Suppressor macrophage treated with lipopolysaccharide for 4 hours (primary cell): ENCODE data around the gene SLC39A2.
"Not testable (repeated sequence)": the region's sequence is repeated elsewhere in the genome, so short reads cannot be mapped to it uniquely, and the experiment has no call there.

ENCODE experiments used
- DNase-seq: peaks from one replicate; pipeline ENCODE4 v3.0.0-alpha.2; 2020

Gene SLC39A2

GRCh38 chr14:21026274-21026987, 27.3 kb downstream of the SLC39A2 start:
- DNase-seq: no peak

DNA sequence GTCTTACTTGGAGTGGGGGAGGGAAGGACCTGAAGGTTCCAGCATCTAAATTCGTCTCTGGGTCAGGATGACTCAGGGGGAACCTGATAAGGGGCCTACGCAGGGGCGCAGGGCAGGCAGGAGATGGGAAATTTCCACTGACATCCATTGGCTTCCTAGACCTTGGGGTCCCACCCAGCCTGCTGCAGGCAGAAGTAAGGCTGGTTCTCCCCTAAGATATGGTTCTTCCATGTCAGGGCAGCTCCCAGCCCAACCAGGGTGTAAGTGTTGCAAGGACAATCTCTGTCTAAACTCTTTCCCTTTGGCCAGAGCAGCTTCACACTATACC, 27.9 kb downstream of the SLC39A2 start:
- no peak for DNase-seq

DNA sequence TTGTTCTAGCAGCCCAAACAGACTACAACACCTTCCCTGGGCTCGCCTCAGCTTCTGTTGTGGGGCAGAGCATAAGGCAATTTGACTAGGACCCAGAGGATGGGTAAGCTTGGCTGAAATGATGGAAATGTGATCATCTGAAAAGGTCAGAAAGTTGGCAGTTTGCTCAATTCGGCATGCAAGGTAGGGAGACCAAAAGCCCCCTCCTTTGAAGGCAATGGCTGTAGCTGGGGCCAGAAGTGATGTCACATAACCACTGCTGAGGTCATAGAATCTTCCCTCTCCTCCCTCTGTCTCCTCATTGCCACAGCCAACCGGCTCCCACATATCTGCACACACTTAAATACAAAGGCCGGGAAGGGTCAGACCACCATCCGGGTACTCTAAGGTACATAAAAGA, 30.8 kb downstream of the SLC39A2 start, which contains the start of gene TPPP2:
TPPP2 (plus strand) TSS at position 301 of the 400 bp plus-strand sequence. CDS start 365 bp downstream, outside the sequence.
- DNase-seq: no peak

DNA sequence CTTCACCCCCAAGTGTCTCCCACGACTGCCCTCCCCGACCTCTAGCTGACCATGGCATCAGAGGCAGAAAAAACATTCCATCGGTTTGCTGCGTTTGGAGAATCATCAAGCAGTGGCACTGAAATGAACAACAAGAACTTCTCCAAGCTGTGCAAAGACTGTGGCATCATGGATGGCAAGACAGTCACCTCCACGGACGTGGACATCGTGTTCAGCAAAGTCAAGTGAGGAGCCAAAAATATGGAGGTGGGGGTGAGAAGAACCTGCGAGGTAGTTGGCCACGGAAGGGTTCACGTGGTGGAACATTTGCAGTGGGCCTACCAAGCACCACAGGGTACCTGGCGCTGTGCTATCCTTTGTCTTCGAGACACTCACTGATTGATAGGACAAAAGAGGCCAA, 31.4 kb downstream of the SLC39A2 start:
- no peak for DNase-seq

GRCh38 chr14:21032326-21033132, 33.4 kb downstream of the SLC39A2 start:
- no peak for DNase-seq

DNA sequence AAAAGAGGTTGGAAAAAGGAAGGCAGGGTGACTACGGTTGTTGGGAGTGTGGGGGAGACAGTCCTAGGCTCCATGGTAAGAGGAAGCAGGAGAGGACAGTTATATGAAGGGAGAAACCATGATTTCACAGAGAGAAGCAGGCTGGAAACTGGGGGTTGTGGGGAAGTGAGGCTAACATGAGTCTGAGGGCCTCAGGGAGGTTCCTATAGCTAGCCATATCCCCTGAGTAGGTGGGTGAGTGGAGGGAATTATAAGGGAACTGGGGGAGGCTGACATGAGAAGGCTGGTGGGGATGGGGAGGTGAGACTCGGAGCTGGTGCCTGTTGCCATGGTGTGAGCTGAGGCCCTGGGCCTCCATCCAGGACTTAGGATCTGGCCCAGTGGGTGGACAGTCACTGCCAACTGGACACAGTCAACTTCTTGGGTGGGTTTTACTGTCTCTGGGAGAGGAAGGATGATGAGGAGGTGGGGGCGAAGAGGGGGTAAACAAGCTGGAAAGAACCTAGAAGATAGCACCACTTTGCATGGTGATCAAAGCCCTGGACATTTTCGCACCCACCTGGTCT, 34.1 kb downstream of the SLC39A2 start:
- DNase-seq: no peak

DNA sequence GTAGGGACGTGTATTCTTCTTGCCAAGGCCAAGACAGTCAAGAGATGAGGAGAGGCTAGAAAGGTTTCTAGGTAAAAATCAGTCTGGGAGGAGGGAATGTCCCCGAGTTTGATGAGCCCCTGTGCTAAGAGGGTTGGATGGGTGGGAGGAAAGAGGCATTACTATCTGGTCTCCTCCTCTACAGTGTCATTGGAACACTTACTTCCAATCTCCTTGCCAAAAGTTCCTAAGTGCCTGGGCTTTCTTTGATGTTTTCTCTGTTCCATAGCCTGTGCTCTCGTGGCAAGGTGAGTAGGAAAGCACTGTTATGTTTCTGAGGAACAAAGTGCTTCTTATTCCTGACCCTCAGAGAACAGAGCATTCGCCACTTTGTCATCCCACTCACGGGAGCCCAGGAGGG, 35.6 kb downstream of the SLC39A2 start, which contains the start of gene RNASE13:
RNASE13 (minus strand) TSS at position 101 of the 400 bp plus-strand sequence. CDS start 519 bp downstream, outside the sequence.
- DNase-seq: no peak

DNA sequence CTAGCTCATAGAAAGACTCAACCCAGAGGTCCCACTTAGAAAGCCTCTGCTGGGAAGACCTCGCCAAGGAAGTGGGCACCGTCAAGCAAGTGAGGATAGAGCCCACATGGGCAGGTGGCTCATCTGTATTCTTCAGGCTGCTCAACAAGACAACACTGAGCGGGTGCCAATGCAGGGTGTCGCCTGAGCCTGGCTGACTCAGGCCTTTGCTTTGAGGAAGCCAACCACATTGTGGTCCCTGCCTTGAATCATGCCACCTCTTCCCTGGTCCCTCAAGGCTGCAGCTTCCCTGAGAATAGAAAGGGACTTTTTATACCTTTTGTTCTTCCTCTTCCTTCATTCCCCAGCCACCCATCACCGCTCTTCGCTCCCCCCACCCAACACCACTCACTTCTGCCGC, 37.7 kb downstream of the SLC39A2 start:
- peak; percentile 55 for DNase-seq

GRCh38 chr14:21037156-21037555, 38.1 kb downstream of the SLC39A2 start:
- DNase-seq: peak; percentile 46

GRCh38 chr14:21038441-21039422, 39.6 kb downstream of the SLC39A2 start:
- DNase-seq: no peak

DNA sequence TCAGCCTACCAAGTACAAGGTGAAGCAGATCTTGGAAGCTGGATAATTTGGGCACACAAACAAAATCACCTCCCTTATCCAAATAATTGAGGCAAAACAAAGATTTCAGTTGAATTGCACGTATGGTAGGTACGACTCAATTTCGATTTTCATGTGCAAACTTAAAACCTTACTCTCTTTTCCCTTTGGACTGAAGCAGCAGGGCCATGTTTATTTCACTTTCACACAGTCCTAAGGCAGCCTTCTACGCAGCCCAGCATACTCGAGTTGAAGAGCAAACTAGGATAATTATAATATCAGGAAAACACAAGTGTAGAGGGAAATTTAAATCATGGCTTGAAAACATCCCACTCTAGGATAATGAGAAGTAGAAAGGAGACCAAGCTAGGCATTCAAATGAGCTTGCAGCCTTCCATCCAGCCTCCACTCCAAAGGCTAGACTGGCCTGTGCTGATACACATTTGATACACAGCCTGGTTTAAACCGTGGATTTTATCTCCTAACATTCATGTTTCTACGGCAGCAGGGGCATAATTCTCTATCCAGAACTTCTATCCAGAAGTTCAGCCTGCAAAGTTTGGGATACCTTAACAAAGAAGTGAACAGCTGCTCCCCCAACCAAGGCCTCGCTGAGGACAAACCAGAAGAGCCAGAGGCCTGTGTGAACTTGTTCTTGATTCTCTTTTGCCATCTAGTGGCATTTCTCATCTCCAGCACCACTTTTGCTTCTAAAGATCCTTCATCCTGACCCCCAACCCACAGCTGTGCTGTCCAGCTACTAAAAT, 40.7 kb downstream of the SLC39A2 start:
- peak; percentile 66 for DNase-seq

GRCh38 chr14:21040370-21040925, 41.4 kb downstream of the SLC39A2 start:
- DNase-seq: no peak

DNA sequence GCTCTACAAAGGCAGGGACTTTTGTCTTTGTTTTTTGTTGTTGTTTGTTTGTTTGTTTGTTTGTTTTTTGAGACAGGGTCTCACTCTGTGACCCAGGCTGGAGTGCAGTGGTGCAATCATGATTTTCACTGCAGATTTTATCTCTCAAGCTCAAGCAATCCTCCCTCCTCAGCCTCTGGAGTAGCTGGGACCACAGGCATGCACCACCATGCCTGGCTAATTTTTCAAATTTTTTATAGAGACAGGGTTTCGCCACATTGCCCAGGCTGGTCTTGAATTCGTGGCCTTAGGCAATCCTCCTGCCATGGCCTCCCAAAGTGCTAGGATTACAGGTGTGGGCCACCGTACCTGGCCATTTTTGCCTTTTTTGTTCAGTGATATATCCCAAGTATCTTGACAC, 41.8 kb downstream of the SLC39A2 start:
- not testable (repeated sequence) for DNase-seq

DNA sequence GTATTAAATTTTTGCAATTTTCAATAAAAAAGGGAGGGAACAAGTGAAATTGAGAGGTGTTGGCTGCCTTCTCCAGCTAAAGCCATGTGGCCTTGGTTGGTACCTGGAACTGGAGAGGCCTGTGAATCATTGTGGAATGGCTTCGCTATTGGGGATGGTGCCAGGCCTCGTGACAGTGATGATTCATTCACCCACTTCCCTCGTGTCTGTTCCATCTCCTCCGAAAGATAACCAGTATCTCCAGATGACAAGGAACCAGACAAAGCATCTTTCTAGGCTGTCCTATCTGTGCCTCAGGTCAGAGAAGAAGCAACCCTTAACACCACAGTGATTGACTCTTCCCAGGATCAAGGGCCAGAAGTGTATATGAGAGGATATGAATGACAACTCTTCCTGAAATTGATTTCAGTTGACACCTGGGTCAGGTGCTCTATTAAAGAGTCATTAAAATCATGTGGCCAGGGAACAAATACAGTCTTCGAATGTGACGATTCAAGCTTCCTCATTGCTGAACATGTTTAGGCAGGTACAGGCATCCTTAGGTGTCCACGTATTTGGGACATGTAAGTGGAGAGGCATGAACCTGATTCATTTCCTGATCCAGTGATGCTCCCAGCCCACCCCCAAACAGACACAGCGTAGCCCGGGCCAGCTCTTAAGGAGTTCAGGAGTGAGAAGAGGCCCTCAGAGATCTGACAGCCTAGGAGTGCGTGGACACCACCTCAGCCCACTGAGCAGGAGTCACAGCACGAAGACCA, 42.8 kb downstream of the SLC39A2 start, which contains the start of gene RNASE7:
RNASE7 (plus strand) TSS at position 687 of the 758 bp plus-strand sequence. CDS start 631 bp downstream, outside the sequence.
- DNase-seq: no peak

DNA sequence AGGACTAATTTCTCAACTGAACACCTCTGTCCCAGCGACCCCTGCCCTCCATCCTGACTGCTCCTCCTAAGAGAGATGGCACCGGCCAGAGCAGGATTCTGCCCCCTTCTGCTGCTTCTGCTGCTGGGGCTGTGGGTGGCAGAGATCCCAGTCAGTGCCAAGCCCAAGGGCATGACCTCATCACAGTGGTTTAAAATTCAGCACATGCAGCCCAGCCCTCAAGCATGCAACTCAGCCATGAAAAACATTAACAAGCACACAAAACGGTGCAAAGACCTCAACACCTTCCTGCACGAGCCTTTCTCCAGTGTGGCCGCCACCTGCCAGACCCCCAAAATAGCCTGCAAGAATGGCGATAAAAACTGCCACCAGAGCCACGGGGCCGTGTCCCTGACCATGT, 43.8 kb downstream of the SLC39A2 start:
- DNase-seq: no peak

DNA sequence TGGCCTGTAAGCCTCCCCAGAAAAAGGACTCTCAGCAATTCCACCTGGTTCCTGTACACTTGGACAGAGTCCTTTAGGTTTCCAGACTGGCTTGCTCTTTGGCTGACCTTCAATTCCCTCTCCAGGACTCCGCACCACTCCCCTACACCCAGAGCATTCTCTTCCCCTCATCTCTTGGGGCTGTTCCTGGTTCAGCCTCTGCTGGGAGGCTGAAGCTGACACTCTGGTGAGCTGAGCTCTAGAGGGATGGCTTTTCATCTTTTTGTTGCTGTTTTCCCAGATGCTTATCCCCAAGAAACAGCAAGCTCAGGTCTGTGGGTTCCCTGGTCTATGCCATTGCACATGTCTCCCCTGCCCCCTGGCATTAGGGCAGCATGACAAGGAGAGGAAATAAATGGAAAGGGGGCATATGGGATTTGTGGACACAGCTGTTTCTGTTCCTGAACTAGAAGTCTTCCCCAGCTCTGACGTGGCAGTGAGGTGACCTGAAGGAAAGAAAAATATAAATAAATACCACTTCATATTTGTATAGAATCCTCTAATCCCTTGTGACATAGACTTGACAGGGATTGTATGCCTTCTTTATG, 44.4 kb downstream of the SLC39A2 start:
- no peak for DNase-seq

- DNase-seq: no peak
Observed at GRCh38 chr14:21043974-21044618, 45.0 kb downstream of the SLC39A2 start.

DNA sequence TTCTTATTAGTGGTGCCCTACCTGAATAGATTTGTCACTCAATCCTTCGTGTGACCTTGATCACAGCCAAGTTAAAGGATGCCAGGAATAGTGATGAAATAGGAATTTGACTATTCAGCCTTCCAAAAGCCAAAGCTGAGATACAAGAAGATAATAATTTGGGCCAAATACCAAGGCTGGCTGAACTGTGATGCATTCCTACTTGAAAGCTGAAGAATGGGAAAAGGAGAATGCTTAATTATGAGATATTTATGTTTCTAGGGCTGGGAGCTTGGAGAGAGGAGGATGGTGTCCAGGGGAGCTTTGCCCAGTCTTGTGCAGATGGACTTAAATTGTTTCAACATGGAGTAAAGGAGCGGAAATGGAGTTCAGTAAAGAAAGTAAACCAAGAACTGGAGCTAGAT, 48.3 kb downstream of the SLC39A2 start:
- DNase-seq: no peak

DNA sequence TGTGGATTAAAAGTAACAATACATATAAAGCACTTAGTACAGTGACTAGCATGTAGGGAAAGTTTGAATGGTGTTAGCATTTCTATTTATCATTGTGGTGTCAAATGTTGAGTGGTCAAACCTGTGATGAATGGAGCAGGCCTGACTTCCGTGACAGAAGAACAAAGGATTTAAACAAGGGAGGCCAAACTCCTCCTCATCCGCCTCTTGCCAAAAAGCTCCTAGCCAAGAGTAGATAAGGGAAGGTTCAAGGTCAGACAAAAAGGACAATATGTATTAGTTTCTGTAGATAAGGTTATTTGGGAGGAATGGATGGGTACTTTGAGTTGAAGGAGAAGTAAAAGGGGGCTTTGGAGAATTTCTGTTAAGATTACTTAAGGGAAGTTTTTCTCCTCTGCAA, 49.5 kb downstream of the SLC39A2 start:
- no peak for DNase-seq

- DNase-seq: no peak
Observed at GRCh38 chr14:21049271-21049673, 50.2 kb downstream of the SLC39A2 start.
